ENCODE data around the gene PRR5L.

PRR5L gene

DNA sequence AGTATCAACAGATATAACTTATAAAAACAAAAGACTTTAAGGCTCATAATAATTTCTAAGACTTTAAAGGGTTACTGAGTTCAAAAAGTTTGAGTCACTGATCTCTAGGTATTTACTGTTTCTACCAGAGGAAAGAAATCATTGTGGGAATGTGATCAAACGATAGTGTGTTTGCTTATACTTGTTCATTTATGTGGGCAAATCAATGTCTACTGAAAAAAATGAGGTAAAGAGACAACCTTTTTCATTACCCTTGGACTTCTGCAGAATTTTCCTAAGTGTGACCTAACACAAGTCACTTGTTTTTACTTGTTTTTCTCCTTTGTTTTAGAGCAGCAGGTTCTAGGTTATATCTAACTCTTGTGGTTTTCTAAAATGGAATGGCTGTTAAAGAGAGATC lies 65.4 kb downstream of the PRR5L start:
- no peak for DNase-seq

DNA sequence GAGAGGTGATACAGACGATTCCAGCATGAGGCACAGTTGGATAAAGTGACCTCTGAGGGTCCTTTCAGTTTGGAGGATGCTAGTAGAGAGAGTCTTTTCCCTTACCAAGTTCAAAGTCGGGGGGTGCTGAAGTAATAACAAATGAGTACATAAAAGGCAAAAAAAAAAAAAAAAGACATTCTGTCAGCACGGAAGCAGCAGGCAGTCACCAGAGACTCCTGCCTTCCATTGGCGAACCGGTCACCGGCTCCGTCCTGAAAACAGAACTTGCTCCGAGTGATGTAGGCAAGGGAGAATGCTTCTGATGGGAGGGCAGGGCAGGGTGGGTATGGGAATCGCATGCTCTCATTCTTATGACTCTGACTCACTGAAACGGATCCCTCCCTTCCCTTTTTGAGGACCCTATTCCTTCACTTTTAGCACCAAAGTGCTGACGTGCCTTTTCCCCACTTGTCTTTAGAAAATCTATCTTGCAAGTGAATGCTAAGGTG lies 65.9 kb downstream of the PRR5L start:
- no peak for DNase-seq

DNA sequence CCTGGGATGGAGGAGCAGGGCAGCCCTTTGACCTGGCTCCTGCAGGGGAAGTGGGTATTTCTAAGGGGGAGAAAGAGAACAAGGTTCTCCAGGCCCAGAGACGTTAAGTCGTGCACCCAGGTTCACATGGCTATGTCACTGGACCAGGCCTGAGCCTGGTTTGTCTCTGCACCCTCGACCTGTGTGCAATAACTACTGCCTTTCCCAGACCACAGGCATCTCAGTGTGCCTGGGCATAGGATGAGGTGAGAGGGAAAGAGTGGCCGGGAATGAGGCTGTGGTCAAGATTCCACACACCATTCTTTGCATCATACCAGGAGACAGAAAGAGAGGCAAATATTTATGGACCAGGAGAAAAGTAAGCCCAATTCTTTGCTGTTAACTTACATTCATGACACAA lies 66.8 kb downstream of the PRR5L start:
- no peak for DNase-seq

DNA sequence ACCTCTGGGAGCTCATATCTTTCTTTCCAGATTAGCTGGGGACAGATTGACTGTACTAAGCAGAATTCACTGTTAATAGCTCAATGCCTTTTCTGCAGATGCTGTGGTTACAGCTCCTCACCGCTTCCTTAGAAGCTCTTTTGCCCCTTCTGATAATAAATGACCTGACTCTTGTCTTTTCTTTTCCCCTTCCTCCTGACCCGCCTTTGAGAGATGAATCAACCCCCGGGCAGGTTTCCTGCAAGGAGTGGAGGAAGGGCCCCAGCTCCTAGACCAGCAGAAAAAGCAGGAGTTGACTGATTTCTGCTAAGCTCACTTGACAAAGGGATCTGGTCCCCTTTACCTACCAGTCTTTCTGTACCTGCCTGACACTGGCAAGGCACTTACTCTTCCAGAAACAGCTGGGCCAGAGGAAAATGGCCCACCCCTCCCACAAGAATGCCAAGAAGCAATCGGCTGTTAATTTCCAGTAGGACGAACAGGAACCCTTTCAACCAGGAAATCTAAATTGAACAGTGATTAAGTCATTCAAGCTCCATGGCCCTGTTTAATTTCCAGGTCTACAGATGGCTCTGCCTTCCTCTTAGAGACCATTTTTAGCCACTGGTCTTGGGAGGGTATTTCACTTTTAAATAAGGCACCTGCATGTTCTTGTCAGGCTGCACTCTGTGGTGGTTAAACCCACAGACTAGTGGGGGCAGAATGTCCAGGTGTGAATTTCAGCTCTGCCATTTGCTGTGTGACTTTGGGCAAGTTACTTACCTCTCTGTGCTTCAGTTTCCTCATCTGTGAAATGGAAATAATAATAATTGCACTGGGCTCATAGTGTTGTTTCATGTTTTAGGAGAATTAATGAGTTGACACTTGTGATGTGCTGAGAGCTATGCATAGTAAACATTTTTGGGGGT lies 67.5 kb downstream of the PRR5L start:
- peak; percentile 23 for DNase-seq

DNA sequence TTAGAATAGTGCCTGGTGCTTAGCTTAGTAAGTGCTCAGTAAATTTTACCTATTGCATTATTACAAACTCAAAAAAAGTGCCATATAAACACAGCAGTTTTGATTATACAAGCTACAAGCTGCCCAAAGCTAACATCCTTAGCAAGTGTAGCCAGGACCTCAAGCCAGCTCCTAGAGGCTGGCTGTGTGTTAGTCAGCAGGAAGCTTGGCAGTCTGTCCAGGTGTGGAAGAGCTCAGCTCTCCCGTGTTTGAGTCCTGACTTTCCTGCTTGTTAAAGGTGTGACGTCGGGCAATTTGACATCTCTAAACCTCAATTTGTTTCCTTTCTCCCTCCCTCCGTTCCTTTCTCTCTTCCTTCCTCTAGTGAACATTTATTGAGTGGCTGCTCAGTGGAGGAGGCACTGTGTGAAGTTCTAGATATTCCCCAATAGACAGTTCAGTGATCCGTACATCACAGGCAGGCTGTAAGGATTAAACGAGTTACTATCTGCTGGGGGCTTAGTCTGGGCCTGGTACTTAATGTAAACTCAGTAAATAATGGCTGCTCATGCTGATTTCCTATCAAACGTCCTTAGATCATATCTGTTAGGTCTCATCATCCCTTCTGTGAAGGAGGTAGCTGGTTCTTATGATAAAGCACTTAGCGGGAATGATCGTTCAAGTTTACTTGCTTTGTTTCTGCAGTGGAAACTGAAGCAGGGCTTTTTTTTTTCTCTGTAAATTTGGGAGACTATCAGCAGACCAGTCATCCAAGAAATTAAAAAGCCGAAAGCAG lies 68.7 kb downstream of the PRR5L start:
- no peak for DNase-seq

DNA sequence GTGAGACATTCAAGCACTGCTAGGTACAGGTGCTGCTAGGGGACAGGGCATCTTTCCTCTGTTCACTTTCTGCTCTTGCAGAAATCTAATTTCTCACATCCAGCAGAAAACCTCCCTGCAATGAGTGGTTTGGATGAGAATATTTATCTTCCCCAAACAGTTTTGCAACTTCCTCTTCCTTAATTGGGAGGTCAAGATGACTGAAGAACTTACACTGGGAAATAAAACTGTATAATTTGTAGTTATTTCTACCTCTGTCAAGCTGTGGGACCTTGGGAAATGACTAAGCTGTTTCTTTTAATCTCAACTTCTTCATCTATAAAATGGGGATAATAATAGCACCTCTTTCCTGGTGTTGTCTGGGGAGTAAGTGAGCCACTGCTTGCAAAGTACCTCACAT lies 69.8 kb downstream of the PRR5L start:
- peak; percentile 92 for DNase-seq

DNA sequence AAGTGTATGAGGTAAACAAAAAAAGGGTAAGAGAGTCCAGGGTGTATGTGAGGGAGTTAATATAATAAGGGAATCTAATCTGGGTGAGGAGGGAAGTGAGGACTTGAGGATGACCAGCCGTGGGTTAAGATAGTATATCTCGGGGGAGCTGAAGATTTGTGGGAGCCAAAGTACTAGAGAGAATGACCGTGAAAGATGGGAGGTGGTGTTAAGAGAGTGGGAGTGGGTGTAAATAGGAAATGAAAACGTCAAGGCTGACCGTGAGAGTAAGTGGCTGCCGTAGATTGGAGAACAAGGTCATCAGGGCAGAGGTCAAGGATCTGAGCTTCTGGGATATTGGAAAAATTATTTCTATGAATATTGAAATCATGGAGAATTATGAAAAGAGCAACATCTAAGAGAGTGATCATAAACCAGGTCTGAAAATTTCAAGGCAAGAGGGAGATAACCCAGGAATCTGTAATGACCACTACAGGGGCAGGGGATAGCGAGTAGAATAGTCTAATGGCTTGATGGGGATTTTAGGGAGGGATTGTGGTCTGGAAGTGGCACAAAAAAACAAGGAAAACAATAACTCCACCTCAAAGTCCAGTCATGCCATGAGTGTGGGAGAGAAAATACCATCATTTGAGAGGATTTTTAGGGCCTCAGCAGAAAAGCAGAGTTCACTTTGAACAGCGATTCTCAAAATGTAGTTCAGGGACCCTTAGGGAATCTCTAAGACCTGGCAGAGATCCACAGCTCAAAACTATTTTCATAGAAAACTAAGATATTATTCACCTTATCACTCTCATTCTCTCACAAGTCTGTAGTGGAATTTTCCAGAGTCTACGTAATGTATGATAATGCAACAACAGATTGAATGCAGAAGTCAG lies 72.0 kb downstream of the PRR5L start:
- DNase-seq, result no peak

DNA sequence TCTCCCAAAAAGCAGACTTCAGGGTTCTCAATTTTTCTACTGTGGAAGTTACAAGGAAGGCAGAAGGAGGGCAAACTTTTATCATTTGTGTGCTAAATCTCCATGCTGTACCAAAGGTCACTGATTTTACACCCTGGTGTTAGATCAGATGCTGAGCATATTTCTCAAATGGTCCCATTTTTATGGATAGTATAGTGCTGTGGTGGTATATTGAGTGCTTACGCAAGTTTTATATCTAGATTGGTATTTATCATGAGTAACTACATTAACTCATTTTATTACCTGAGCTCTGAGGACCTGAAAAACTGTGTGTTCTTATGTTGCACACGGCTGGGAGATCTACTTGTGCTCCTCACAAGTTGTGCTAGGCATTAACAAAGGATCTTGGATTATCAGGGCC lies 75.1 kb downstream of the PRR5L start:
- no peak for DNase-seq

DNA sequence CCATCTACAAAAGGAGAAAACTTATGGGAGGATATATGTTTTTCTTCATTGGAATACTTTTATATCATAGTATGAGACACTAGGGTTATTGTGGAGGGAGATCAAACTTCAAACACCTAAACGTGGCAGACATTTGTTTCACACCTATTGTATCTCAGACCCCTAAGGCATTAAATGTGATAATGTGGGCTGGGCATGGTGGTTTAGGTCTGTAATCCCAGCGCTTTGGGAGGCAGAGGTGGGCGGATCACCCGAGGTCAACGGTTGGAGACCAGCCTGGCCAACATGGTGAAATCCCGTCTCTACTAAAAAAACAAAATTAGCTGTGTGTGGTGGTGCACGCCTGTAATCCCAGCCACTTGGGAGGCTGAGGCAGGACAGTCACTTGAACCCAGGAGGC lies 75.5 kb downstream of the PRR5L start:
- no peak for DNase-seq

DNA sequence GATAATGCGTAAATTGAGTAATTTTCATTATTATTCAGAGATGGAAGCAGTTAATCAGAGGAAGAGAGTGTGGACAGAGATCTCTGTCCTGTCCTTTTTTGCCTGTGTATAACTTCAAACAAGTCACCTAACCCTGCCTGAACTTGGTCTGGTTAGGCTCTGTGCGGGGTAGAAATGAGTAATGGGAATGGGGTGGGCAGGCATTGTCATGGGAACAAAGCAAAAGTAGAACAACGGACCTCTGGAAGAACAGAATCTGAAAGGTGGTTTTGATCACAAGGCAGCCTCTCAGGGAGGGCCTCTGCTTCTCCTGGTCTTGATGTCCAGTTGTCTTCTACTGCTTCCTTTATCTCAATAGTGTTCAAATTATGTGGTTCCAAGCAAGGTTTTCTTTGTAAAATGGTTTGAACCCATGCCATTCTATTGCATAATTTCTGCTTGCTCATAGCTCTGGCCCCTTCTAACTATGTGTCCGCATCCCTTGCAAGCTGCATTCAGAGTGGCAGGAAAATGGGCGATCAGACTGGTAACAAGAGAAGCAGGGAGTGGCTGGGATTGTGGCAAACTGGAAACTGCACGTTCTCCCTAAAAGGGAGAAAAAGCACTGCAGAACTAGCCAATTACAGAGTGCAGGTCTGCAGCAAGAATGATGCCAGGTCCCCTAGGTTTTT lies 76.1 kb downstream of the PRR5L start:
- DNase-seq, result peak; percentile 45

DNA sequence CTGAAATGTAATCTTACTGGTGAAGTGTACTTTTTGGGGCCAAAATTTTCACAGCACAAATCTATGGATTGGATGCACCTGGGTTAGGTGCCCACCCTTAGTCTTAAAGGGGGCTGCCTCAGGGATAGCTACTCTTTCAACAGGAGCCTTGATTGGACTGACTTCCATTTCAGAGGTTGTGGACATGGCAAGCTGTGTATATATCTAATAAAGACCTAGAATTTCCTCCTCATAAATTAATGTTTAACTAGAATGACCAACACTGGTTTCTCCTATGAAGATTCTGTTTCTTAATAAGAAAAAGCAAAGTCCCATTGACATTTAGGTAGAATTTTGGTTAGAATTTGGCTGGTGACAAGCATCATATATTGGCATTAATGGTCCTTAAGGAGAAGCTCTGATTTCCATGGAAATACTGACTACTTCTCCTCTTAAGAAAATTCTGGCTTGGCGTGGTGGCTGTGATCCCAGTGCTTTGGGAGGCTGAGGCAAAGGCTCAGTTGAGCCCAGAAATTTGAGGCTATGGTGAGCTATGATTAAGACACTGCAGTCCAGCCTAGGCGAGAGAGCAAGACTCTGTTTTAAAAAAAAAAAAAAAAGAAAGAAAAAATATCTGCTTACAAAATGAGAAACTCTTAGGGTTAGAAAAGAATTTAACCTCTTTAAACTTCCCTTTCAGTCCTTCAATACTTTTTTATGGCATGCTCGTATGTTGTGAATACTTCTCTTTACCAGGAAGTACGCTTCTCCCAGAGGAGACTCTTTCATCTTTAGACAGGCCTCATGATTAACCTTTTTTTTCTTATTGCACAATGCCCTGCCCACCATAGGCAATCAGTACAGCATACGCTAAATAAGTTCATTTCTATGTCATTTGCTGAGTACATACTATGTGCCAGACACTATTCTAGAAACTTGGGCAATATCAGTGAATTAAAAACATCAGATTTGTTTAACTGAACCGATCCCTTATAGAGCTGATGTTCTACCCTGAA lies 77.2 kb downstream of the PRR5L start:
- DNase-seq, result peak; percentile 79

DNA sequence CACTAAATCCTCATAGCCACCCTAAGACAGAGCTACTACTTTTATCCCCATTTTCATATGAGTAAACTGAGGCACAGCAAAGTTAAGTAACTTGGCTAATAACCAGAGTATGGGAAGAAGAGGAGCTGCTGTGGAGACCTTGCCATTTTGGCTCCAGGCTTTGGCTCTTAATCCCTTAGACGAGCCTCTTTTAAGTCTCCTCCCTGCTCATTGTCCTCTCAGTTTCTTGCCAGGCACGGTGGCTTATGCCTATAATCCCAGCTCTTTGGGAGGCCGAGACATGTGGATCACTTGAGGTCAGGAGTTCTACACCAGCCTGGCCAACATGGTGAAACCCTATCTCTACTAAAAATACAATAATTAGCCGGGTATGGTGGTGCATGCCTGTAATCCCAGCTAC lies 78.6 kb downstream of the PRR5L start:
- no peak for DNase-seq

DNA sequence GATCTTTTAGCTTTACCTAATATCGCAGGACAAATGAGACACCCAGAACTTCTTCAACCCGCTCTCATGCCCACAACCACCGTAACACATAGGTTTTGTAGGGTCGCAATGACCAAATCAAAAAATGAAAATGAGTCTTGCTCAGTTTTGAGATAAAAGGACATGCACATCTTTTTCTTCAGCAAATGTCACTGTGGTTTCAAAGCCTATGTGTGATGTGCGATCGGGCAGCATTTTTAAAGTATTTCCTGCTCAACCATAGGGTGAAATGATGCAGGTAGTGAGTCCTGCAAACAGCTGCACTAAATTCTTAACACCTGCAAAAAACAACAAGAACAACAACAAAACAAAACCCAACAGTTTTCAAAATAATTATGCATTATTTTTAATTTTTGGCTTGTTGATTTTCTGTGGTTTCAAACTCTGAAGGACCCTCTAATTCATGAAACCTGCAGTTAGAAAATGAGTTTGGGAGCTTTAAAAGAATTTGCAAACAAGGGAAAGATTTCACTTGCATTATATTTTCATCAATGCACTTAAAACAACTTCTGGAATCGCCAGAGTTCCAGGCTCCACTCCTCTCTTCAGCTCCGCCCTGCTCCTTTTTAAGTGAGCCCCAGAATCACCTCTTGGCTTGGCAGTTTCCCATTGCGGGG lies 79.4 kb downstream of the PRR5L start:
- DNase-seq, result no peak

DNA sequence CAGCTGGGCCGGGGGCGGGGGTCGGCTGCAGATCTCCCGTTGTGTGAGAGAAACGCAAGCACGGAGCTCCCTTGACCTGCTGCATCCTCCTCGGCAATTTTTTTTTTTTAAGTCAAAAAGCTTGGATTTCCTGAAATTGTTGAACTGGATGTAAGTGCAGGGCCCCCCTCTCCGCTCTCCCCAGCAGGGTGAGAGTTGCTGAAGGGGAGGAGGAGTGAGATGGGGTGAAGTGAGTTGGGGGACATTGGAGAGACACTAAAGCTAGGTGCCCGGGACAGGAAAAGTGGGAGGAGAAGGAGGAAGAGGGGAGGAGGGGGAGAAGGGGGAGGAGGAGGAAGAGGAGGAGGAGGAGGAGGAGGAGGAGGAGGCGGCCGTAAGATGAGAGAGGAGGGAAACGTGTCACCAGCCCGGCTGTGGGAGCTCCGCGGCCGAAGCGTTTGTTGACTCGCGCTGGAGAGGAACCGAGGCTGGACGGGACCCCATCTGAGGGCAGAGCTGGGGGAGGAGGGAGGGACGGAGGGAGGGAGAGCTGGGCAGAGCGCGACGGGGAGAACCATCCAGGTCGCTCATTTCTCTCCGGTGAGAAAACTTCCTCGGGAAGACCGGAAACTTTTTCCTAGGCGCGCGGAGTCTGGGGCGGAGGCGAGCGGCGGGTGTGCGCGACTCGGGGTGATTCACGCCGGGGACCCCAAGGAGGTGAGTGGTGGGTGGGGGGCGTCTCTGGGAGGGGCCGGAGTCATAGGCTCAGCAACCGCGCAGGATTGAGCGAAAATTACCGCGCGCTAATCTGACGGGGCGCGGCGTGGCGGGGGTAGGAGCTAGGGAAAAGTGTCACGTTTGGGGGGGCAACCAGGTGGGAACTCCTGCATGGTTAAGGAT lies 80.2 kb downstream of the PRR5L start:
- DNase-seq, result no peak

DNA sequence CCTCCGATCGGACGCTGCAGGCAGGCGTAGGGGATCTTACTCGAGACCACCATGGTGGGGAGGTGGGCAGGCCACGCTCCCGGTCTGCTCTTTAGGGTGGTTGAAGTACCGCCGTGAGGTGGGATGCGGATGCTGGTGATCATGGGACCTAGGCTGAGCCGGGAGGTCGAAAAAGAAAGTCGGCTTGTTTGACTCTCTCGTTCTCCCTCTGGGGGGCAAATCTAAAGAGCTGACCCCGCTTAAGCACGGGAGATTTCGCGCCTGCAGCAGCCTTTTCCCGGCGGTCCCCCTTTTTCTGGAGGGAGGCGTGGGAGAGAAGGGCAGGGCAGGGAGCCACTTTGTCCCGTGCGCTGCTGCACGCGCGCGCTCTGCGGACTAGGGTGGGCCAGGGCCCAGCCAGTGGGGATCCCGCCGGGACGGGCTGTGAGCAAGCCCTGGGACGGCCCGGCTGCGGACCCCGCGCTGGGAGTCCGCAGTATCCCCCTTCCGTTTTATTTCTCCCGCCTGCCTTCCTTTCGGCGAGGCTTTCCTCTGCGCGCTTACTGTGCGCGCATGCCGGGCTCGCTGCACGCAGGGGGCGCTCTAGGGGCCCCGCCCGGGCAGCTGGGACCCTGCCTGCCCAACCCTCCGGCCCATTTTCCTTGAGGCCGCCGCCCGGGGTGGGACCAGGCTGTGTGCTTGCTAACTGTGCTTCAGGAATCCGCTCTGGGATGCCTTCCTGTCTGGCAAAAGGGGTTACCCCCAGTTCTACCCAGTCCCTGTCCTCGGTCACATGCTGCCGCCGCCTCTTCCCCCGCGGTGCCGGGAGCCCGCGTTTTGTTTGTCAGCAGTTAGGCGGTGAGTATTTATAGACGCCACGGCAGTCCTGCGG lies 81.0 kb downstream of the PRR5L start:
- DNase-seq, result peak; percentile 27

DNA sequence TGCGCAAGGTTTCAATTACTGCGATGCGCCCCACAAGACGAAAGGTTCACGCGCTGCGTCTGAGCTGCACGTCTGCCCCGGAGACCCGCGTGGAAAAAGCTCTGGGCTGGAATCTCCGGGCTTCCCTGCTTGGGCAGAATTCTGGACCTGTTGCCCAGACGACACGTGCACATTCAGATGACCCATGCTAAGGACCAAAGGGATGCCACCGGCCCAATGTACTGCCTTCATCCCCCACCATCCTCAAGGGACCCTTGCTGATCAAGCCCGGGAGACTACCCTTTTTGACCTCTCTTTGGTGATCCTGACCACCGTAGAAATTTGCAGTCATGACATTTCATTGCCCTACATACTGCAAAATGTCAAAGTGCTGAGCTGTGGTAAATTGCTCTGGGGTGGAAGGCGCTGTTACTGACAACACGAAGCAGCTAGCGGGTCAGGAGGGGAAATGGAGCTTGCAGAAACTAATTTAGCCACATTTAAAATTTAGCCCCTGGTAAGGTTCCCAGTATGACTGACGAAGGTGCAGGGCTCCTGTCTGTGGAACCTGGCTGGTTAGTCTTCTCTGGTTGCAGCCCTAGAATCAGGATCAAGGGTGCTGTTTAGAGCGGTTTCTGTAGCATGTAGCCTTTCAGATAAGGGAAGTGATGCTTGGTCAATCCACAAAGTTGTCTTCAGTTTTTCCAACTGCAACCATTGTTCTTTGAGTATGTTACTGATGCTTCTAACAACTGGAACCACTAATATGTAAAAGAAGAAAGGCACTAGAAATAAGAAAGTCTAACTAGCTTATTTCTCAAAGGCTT lies 81.9 kb downstream of the PRR5L start:
- peak; percentile 64 for DNase-seq

DNA sequence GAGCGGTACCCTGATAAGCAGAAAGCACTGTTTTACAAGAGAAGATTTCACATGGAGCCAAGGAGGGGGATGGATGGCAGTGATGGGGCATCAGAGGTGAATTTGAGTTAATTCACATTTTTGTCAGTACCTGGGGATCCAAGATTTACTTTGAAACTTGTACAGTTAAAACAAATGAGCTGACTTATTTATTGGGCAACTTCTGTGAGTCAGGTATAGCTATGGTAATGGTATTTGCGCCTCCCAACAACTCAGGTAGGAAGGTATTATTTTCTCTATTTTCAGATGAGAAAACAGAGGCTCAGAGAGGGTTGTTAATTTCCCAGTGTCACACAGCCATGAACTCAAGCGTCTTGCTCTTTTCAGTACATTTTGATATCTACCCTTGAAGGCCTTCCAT lies 83.6 kb downstream of the PRR5L start:
- no peak for DNase-seq

Measured in MV-4-11 (cell line).